GM12872 (cell line): ENCODE measurements around the gene SYNDIG1L.

Experiments
- TF ChIP-seq, protein P1 (sequence below): IDR thresholded peaks from 3 replicates; pipeline ENCODE4 v1.5.1; 2011; ENCODE audit warnings: low read depth, mild to moderate bottlenecking, low read length, moderate library complexity; ENCODE audit not compliant: insufficient read depth

SYNDIG1L gene

DNA sequence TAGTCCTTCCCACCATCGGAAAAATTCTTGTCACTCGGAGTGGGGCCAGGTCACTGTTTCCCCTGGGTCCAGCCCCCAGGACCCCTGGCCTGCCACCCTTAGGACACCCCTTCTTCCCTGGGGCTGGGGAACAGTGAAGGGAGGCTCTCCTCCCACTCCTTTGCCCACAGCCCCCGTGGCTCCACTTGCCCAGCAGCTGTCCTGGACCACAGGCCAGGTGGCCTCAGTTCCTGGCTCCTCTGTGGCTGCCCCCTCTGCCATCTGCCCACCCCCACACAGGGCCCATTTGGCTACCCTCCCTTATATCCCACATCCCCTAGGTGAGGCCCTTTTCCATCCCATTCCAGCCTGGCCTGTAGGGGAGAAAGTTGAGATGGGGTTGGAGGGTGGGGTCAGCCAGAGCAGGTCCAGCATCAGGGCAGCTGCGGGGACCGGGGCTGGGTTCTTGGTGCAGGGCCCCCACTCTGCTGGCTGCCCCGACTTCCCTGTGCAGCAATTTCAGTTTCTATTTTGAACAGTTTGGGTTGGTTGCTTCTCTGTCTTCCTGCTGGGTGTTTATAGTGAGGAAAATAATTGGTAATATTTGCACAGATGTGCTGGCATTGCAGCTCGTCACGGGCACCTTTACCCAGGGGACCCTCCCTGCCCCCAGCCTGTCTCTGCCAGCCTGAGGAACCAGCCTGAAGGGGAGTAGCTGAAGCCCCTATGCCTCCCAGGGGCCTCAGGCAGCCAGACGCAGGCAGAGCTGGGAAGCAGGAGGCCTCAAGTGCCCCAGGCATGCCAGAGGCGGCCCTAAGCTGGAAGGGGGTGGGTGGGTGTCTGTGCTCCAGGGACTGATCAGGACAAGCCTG is 23.4 kb downstream of the SYNDIG1L start:
- TF ChIP-seq, protein P1, sequence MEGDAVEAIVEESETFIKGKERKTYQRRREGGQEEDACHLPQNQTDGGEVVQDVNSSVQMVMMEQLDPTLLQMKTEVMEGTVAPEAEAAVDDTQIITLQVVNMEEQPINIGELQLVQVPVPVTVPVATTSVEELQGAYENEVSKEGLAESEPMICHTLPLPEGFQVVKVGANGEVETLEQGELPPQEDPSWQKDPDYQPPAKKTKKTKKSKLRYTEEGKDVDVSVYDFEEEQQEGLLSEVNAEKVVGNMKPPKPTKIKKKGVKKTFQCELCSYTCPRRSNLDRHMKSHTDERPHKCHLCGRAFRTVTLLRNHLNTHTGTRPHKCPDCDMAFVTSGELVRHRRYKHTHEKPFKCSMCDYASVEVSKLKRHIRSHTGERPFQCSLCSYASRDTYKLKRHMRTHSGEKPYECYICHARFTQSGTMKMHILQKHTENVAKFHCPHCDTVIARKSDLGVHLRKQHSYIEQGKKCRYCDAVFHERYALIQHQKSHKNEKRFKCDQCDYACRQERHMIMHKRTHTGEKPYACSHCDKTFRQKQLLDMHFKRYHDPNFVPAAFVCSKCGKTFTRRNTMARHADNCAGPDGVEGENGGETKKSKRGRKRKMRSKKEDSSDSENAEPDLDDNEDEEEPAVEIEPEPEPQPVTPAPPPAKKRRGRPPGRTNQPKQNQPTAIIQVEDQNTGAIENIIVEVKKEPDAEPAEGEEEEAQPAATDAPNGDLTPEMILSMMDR: no peak

DNA sequence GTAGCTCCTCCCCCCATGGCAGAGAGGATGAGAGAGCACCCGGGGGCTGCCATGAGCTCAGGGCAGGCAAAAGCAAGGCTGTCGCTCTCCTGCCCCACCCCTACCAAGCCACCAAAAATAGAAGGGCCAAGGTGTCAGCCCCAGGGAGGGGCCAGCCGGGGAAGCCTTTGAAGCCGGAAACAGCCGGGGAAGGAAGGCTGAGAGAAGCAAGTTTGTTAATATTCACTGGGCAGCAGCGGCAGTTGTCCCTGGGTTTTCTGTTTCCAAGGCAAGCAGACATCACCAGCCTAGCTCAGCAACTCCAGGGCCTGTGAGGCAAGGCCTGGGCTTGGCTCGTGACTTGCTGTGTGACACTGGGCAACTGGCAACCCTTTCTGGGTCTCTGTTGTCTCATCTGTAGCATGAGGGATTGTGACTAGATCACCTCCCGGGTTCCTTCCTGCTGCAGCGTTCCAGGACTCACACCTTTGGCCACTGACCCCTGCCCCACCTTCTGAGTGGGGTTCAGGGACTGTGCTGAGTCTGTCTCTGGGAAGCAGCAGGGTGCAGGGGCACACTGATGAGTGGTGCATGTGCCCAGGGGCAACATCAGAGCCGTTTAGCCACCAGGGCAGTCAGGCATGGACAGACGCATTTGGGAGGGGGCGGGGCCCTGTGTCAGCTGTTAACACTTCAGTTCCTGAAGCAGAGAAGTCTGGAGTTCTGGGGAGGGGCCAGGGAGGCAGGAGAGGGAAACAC is 24.3 kb downstream of the SYNDIG1L start:
- TF ChIP-seq, protein P1: no peak

DNA sequence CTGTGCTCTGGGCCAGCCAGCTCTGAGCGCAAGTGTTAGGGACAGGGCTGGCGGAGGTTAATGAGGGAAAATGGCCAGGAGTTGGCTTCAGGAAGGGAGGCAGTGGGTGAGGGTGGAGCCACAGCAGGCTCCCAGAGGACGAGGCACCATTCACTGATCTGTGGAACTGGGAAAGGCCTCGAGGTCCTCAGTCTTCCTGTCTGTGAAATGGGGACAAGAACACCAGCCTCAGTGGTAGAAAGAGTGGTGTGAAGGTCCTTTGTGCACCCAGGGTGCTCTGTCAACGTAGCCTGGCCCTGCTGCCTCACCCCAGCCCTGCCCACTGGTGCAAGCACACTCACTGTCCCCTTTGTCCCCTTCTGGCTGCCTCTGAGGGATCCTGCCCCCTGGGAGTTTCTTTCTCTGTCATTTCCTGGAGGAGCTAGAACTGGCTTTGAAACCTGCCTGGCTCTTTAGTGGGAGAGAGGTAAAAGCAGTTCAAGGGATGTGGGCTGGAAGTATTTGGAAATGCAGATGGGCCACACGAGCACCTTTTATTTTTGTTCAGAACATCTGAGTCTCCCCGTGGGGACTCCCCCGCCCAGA is 25.0 kb downstream of the SYNDIG1L start:
- TF ChIP-seq, protein P1: no peak

DNA sequence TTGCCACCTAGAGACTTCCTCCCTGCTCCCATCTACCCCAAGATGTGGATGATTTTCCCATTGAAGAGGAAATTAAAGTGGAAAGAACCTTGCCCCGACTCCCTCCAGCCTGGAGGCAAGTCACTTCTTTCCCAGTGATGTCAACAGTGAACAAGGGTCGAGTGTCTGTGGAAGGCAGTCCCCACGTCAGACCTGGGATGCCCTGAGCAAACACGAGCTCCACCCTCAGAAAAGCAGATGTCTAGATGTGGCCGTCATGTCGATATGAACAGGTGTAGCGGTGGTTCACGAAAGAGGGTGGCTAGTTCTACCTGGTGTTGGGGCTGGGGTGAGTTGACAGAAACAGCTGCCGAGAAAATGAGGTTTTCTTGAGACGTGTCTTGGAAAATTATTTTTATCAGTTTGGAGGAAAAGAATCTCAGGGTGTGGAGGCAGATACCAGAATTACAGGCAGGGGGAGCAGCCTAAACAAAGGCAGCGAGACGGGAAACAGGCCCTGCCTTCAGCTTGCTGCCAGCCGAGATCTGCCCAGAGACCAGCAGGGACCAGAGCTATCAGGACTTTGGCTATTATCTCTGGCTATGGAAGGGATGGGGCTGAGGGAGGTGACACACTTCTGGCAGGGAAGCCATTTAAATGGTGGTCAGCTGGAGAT is 25.9 kb downstream of the SYNDIG1L start:
- TF ChIP-seq, protein P1: no peak

DNA sequence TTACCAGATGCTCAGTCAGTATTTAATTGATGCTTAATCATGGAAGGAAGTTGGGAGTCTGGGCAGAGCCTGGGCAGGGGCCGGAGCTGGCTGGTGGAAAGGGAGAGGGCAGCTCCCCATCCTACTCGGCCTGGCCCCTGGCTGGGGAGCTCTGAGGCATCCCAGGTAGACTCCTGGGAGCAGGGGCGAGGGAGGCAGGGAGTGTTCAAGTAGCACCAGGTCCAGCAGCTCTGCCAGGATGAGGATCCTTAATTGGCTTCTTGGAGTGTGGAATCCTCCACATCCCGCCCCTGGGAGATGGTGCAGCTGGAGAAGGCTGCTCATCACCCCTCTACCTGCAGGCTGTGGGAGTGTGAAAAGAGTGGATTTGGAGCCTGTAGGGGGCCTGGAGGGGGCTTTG is 30.9 kb downstream of the SYNDIG1L start:
- TF ChIP-seq, protein P1: no peak

DNA sequence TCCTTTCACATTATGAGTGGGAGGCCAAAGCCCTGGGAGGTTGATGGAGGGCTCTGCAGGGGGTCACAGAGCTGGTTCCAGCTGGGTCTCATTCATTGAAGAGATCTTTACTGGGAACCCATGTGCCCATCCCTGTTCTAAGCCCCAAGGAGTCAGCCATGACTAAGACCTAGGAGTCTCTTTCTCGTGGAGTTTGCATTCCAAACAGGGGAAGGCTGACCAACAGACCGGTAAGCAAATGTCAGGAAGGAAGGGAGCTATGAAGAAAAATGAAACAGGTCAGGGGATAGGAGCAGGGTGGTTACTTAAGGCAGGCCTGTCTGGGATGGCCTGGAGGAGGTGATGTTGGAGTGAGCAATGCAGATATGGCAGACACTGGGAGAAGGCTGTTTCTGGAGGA is 31.5 kb downstream of the SYNDIG1L start:
- TF ChIP-seq, protein P1: no peak
